MM.1S (cell line): ENCODE data around the gene ACTG1.

Experiments used
- DNase-seq: peaks from one replicate; pipeline ENCODE4 v3.0.0-alpha.2; 2015
- H2AFZ ChIP-seq: fragments of 300-600 bp; sonication (generic); 2 replicates; pipeline ENCODE4 v1.6.0; 2016; ENCODE audit warnings: antibody characterized with exemption, low read length
- H3F3A ChIP-seq: fragments of 300-600 bp; sonication (generic); 2 replicates; pipeline ENCODE4 v1.6.1; 2016; ENCODE audit warnings: mild to moderate bottlenecking, antibody characterized with exemption, low read length, moderate library complexity, mixed read lengths; ENCODE audit not compliant: insufficient read depth
- H3K27ac ChIP-seq: fragments of 300-600 bp; sonication (generic); 2 replicates; pipeline ENCODE4 v1.5.1; 2016; ENCODE audit warnings: mild to moderate bottlenecking, low read length
- H3K27me3 ChIP-seq: fragments of 300-600 bp; sonication (generic); replicated peaks from 2 replicates; pipeline ENCODE4 v1.6.0; 2016; ENCODE audit warnings: low read length; ENCODE audit not compliant: insufficient read depth
- H3K36me3 ChIP-seq: fragments of 300-600 bp; sonication (generic); replicated peaks from 2 replicates; pipeline ENCODE4 v1.6.1; 2016; ENCODE audit warnings: mild to moderate bottlenecking, low read length, mixed read lengths; ENCODE audit not compliant: insufficient read depth
- H3K4me1 ChIP-seq: fragments of 300-600 bp; sonication (generic); 2 replicates; pipeline ENCODE4 v1.6.1; 2016; ENCODE audit warnings: low read length, mixed read lengths
- H3K4me2 ChIP-seq: fragments of 300-600 bp; sonication (generic); 2 replicates; pipeline ENCODE4 v1.6.0; 2016; ENCODE audit warnings: low read depth, low read length
- H3K4me3 ChIP-seq: fragments of 300-600 bp; sonication (generic); 2 replicates; pipeline ENCODE4 v1.5.1; 2016; ENCODE audit warnings: low read length, mixed read lengths
- H3K79me2 ChIP-seq: fragments of 300-600 bp; sonication (generic); 2 replicates; pipeline ENCODE4 v1.6.1; 2016; ENCODE audit warnings: mixed run types, low read length, mixed read lengths
- H3K9ac ChIP-seq: fragments of 300-600 bp; sonication (generic); 2 replicates; pipeline ENCODE4 v1.6.1; 2016; ENCODE audit warnings: low read length, mixed read lengths
- H3K9me2 ChIP-seq: fragments of 300-600 bp; sonication (generic); replicated peaks from 2 replicates; pipeline ENCODE4 v1.6.1; 2016; ENCODE audit warnings: mild to moderate bottlenecking, low read length, mixed read lengths; ENCODE audit not compliant: insufficient read depth
- H3K9me3 ChIP-seq: fragments of 300-600 bp; sonication (generic); replicated peaks from 2 replicates; pipeline ENCODE4 v1.6.1; 2016; ENCODE audit warnings: mild to moderate bottlenecking, low read length, mixed read lengths; ENCODE audit not compliant: insufficient read depth
- H4K20me1 ChIP-seq: fragments of 300-600 bp; sonication (generic); 2 replicates; pipeline ENCODE4 v1.6.1; 2016; ENCODE audit warnings: mild to moderate bottlenecking, low read length, moderate library complexity, mixed read lengths; ENCODE audit not compliant: insufficient read depth
- CTCF ChIP-seq: fragments of 300-600 bp; sonication (generic); IDR thresholded peaks from 2 replicates; pipeline ENCODE4 v1.5.1; 2016; ENCODE audit warnings: antibody characterized with exemption, low read length, mixed read lengths
- EZH2 ChIP-seq: fragments of 300-600 bp; sonication (generic); optimal IDR thresholded peaks from 2 replicates; pipeline ENCODE3; 2017; ENCODE audit warnings: low read depth, mild to moderate bottlenecking, antibody characterized with exemption, low read length, mixed read lengths
- EZH2phosphoT487 ChIP-seq: fragments of 300-600 bp; sonication (generic); IDR thresholded peaks from 2 replicates; pipeline ENCODE4 v1.6.1; 2018; ENCODE audit warnings: antibody characterized with exemption, low read length

The ACTG1 gene

DNA sequence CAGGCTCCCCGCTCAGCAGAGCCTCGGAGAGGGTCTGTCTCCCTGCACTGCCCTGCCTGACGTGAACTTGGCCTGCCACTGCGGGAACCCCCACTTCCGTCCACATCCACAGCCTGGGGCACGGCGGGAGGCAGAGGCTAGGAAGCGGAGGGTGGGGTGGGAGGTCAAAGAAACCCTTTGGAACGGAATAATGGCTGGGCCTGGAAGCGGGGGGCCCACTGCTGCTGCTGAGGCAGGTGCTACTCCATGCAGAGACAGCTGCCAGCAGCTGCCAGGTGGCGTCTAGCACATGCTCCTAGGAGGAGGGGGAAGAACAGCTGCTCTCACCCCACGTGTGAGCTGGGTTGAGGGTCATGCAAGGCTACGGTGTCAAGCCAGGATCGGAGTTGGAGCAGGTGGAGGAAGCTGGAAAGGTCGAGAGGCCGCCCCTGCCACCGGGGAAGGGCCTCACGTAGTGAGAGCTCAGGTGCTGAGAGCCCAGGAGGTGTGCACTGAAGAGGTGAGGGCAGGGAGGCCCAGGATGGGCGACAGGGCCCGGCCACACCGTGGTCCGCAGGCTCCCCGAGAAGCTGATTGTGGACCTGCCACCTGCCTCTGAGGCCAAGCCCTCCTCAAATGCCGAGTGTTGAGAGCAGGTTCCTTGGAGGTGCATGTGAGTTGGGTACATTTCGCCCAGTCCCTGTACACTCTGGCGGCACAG is 25.4 kb upstream of the ACTG1 start:
- Histone ChIP-seq H3K36me3 (no peaks in the 10 kb centered on the region), H3K27me3 (no peaks in the 10 kb centered on the region), H4K20me1 (no peaks in the 10 kb centered on the region), H3K27ac (no peak overlapping the region), H3F3A (no peaks in the 10 kb centered on the region), H3K79me2 (no peaks in the 10 kb centered on the region), H3K9ac (no peak overlapping the region), H3K9me2 (no peaks in the 10 kb centered on the region), H2AFZ (no peak overlapping the region), H3K4me1 (0 out of 2 replicates have a peak, but pooled peaks cover 6% of the 10 kb centered on the region), H3K9me3 (no peaks in the 10 kb centered on the region), H3K4me3 (no peak overlapping the region), H3K4me2 (no peak overlapping the region)
- TF ChIP-seq EZH2phosphoT487 (no peak), CTCF (no peak; the same call in 1 of the 2 replicates), EZH2 (no peak)
- no peak for DNase-seq

- DNase-seq: no peak
- H3K9ac ChIP-seq: no peak overlapping the region
- H3K4me1 ChIP-seq: 0 out of 2 replicates have a peak, but pooled peaks cover 6% of the 10 kb centered on the region
- H3F3A ChIP-seq: no peaks in the 10 kb centered on the region
- no peak overlapping the region for H2AFZ ChIP-seq
- H3K36me3 ChIP-seq: no peaks in the 10 kb centered on the region
- H3K27ac ChIP-seq: no peak overlapping the region
- H3K9me3 ChIP-seq: no peaks in the 10 kb centered on the region
- no peaks in the 10 kb centered on the region for H3K79me2 ChIP-seq
- H3K4me3 ChIP-seq: no peak overlapping the region
- H4K20me1 ChIP-seq: no peaks in the 10 kb centered on the region
- H3K9me2 ChIP-seq: no peaks in the 10 kb centered on the region
- H3K27me3 ChIP-seq: no peaks in the 10 kb centered on the region
- no peak overlapping the region for H3K4me2 ChIP-seq
- peak; percentile 46 for TF ChIP-seq CTCF
- TF ChIP-seq EZH2: no peak
Observed at GRCh38 chr17:81537343-81537855, 24.8 kb upstream of the ACTG1 start.

DNA sequence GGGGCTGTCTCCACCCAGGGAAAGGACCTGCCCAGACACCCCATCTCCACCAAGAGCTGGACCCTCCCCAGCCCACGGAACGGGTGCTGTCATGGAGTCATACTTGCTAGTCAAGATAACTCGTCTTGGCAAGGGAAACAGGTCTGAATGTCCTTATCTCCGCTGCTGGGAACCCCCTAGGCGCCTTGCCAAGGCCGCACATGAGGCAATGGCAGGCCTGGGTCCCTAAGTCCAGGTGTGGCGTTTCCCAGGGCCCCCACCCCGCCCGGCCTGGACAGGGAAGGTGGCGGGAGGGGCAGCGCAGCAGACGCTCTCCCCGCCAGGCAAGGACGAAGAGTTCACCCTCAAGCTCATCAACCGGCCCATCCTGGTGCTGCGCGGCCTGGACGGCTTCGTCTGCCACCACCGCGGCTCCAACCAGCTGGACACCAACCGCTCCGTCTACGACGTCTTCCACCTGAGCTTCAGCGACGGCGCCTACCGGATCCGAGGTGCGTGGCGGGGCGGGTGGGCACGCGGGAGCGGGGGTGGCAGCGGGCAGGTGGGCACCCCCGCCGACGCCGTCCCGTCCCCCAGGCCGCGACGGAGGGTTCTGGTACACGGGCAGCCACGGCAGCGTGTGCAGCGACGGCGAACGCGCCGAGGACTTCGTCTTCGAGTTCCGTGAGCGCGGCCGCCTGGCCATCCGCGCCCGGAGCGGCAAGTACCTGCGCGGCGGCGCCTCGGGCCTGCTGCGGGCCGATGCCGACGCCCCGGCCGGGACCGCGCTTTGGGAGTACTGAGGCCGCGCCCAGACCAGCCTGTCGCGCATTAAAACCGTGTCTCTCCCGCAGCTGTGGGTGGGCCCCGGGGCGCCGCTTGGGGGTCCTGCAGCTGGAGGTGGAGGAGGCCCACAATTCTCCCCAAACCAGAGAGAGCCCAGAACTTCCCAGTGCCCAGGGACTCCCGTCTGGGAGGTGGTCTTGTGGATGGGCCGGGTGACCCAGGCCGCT is 24.0 kb upstream of the ACTG1 start:
- H3K79me2 ChIP-seq: no peaks in the 10 kb centered on the region
- H3K9me2 ChIP-seq: no peaks in the 10 kb centered on the region
- H3F3A ChIP-seq: no peaks in the 10 kb centered on the region
- H3K9ac ChIP-seq: no peak overlapping the region
- no peak overlapping the region for H3K4me3 ChIP-seq
- H3K27me3 ChIP-seq: no peaks in the 10 kb centered on the region
- H3K9me3 ChIP-seq: no peaks in the 10 kb centered on the region
- H3K27ac ChIP-seq: no peak overlapping the region
- DNase-seq: no peak
- no peaks in the 10 kb centered on the region for H3K36me3 ChIP-seq
- TF ChIP-seq CTCF (no peak), EZH2 (no peak), EZH2phosphoT487 (no peak)
- 0 out of 2 replicates have a peak, but pooled peaks cover 6% of the 10 kb centered on the region for H3K4me1 ChIP-seq
- no peak overlapping the region for H3K4me2 ChIP-seq
- no peak overlapping the region for H2AFZ ChIP-seq
- H4K20me1 ChIP-seq: no peaks in the 10 kb centered on the region
